ENCODE measurements around the gene ABI2. TPM values are rescaled to one million over a fixed set of nuclear protein-coding genes. Genes with fewer than 3 reads are reported as not detected.
A peak's percentile ranks its signal among the peaks of the same experiment; 100 is the strongest.

The ABI2 gene
- total RNA-seq, 2 donors from 2014 or later, result 40.1 to 48.9 TPM

- H3K36me3 Mint-ChIP-seq (ENCODE audit: insufficient read depth in 2 of 2), result no peaks in the 10 kb centered on the region
- H3K4me3 Mint-ChIP-seq, result no peak overlapping the region
- no peak for DNase-seq
- no peak overlapping the region for H3K27ac Mint-ChIP-seq
- H3K27me3 Mint-ChIP-seq (ENCODE audit: low read depth), result no peaks in the 10 kb centered on the region
- H3K9me3 Mint-ChIP-seq, result no peaks in the 10 kb centered on the region
- ATAC-seq (replicated peaks in 1 of 2), result no peak
- H3K4me1 Mint-ChIP-seq (ENCODE audit: low read depth), result peaks cover 10% of the 10 kb centered on the region
Observed at GRCh38 chr2:203444738-203445137, 116.5 kb downstream of the ABI2 start.

GRCh38 chr2:203446071-203446481, 117.9 kb downstream of the ABI2 start:
- no peak for DNase-seq
- Mint-ChIP-seq H3K4me1 (ENCODE audit: low read depth) (peaks cover 10% of the 10 kb centered on the region), H3K9me3 (no peaks in the 10 kb centered on the region), H3K4me3 (no peak overlapping the region), H3K36me3 (ENCODE audit: insufficient read depth in 2 of 2) (no peaks in the 10 kb centered on the region), H3K27me3 (ENCODE audit: low read depth) (no peaks in the 10 kb centered on the region), H3K27ac (no peak overlapping the region)
- ATAC-seq (replicated peaks in 1 of 2), result peak; percentile 20 to 58

- DNase-seq, result no peak
- H3K4me1 Mint-ChIP-seq (ENCODE audit: low read depth), result peaks cover 10% of the 10 kb centered on the region
- ATAC-seq (replicated peaks in 1 of 2), result no peak
- no peak overlapping the region for H3K4me3 Mint-ChIP-seq
- no peaks in the 10 kb centered on the region for H3K9me3 Mint-ChIP-seq
- no peaks in the 10 kb centered on the region for H3K36me3 Mint-ChIP-seq (ENCODE audit: insufficient read depth in 2 of 2)
- H3K27ac Mint-ChIP-seq, result no peak overlapping the region
- H3K27me3 Mint-ChIP-seq (ENCODE audit: low read depth), result no peaks in the 10 kb centered on the region
Observed at GRCh38 chr2:203446780-203447179, 118.6 kb downstream of the ABI2 start.

- H3K27ac Mint-ChIP-seq, result no peak overlapping the region
- H3K4me1 Mint-ChIP-seq (ENCODE audit: low read depth), result peaks cover 10% of the 10 kb centered on the region
Observed at GRCh38 chr2:203450561-203450960, 122.4 kb downstream of the ABI2 start.

GRCh38 chr2:203451011-203451410, 122.8 kb downstream of the ABI2 start:
- Mint-ChIP-seq H3K27me3 (ENCODE audit: low read depth) (no peaks in the 10 kb centered on the region), H3K27ac (no peak overlapping the region), H3K4me3 (no peak overlapping the region), H3K36me3 (ENCODE audit: insufficient read depth in 2 of 2) (no peaks in the 10 kb centered on the region), H3K4me1 (ENCODE audit: low read depth) (peaks cover 7% of the 10 kb centered on the region), H3K9me3 (no peaks in the 10 kb centered on the region)
- no peak for DNase-seq
- no peak for ATAC-seq (replicated peaks in 1 of 2)

More at GRCh38 chr2:203450561-203450960, 122.4 kb downstream of the ABI2 start:
- H3K27me3 Mint-ChIP-seq (ENCODE audit: low read depth), result no peaks in the 10 kb centered on the region
- H3K36me3 Mint-ChIP-seq (ENCODE audit: insufficient read depth in 2 of 2), result no peaks in the 10 kb centered on the region
- H3K4me3 Mint-ChIP-seq, result no peak overlapping the region
- DNase-seq, result no peak
- ATAC-seq (replicated peaks in 1 of 2), result no peak
- no peaks in the 10 kb centered on the region for H3K9me3 Mint-ChIP-seq

GRCh38 chr2:203451689-203452088, 123.5 kb downstream of the ABI2 start:
- no peak overlapping the region for H3K4me3 Mint-ChIP-seq
- no peaks in the 10 kb centered on the region for H3K27me3 Mint-ChIP-seq (ENCODE audit: low read depth)
- peaks cover under 1% of the 10 kb centered on the region for H3K4me1 Mint-ChIP-seq (ENCODE audit: low read depth)
- no peaks in the 10 kb centered on the region for H3K36me3 Mint-ChIP-seq (ENCODE audit: insufficient read depth in 2 of 2)
- no peak for DNase-seq
- H3K27ac Mint-ChIP-seq, result no peak overlapping the region
- ATAC-seq (replicated peaks in 1 of 2), result no peak
- no peaks in the 10 kb centered on the region for H3K9me3 Mint-ChIP-seq

- Mint-ChIP-seq H3K9me3 (no peaks in the 10 kb centered on the region), H3K4me3 (no peak overlapping the region), H3K27ac (no peak overlapping the region), H3K36me3 (ENCODE audit: insufficient read depth in 2 of 2) (no peaks in the 10 kb centered on the region), H3K27me3 (ENCODE audit: low read depth) (no peaks in the 10 kb centered on the region), H3K4me1 (ENCODE audit: low read depth) (no peaks in the 10 kb centered on the region)
- peak; percentile 45 to 53 for ATAC-seq (replicated peaks in 1 of 2)
- peak; percentile 19 to 34 for DNase-seq
Observed at GRCh38 chr2:203453858-203454451, 125.8 kb downstream of the ABI2 start.

- DNase-seq, result no peak
- Mint-ChIP-seq H3K9me3 (no peaks in the 10 kb centered on the region), H3K4me3 (no peak overlapping the region), H3K4me1 (ENCODE audit: low read depth) (no peaks in the 10 kb centered on the region), H3K27me3 (ENCODE audit: low read depth) (no peaks in the 10 kb centered on the region), H3K27ac (no peak overlapping the region), H3K36me3 (ENCODE audit: insufficient read depth in 2 of 2) (no peaks in the 10 kb centered on the region)
- ATAC-seq (replicated peaks in 1 of 2), result no peak
Observed at GRCh38 chr2:203455209-203455608, 127.0 kb downstream of the ABI2 start.

- H3K36me3 Mint-ChIP-seq (ENCODE audit: insufficient read depth in 2 of 2), result no peaks in the 10 kb centered on the region
- DNase-seq, result no peak
- ATAC-seq (replicated peaks in 1 of 2), result no peak
- no peaks in the 10 kb centered on the region for H3K4me1 Mint-ChIP-seq (ENCODE audit: low read depth)
- no peaks in the 10 kb centered on the region for H3K9me3 Mint-ChIP-seq
- H3K27ac Mint-ChIP-seq, result peak overlapping the region; percentile 19
- no peak overlapping the region for H3K4me3 Mint-ChIP-seq
- no peaks in the 10 kb centered on the region for H3K27me3 Mint-ChIP-seq (ENCODE audit: low read depth)
Observed at GRCh38 chr2:203461746-203462145, 133.6 kb downstream of the ABI2 start.

GRCh38 chr2:203462308-203462707, 134.1 kb downstream of the ABI2 start:
- Mint-ChIP-seq H3K9me3 (no peaks in the 10 kb centered on the region), H3K4me3 (no peak overlapping the region), H3K4me1 (ENCODE audit: low read depth) (no peaks in the 10 kb centered on the region), H3K36me3 (ENCODE audit: insufficient read depth in 2 of 2) (no peaks in the 10 kb centered on the region), H3K27me3 (ENCODE audit: low read depth) (no peaks in the 10 kb centered on the region), H3K27ac (no peak overlapping the region)
- ATAC-seq (replicated peaks in 1 of 2) (no peak), DNase-seq (no peak)

- ATAC-seq (replicated peaks in 1 of 2) (no peak), DNase-seq (no peak)
- no peaks in the 10 kb centered on the region for H3K9me3 Mint-ChIP-seq
- H3K36me3 Mint-ChIP-seq (ENCODE audit: insufficient read depth in 2 of 2), result no peaks in the 10 kb centered on the region
- H3K4me1 Mint-ChIP-seq (ENCODE audit: low read depth), result no peaks in the 10 kb centered on the region
- H3K4me3 Mint-ChIP-seq, result no peak overlapping the region
- no peaks in the 10 kb centered on the region for H3K27me3 Mint-ChIP-seq (ENCODE audit: low read depth)
- H3K27ac Mint-ChIP-seq, result no peak overlapping the region
Observed at GRCh38 chr2:203463266-203463678, 135.1 kb downstream of the ABI2 start.

- no peaks in the 10 kb centered on the region for H3K36me3 Mint-ChIP-seq (ENCODE audit: insufficient read depth in 2 of 2)
- H3K9me3 Mint-ChIP-seq, result no peaks in the 10 kb centered on the region
- H3K27me3 Mint-ChIP-seq (ENCODE audit: low read depth), result no peaks in the 10 kb centered on the region
- DNase-seq, result no peak
- ATAC-seq (replicated peaks in 1 of 2), result no peak
- no peaks in the 10 kb centered on the region for H3K4me1 Mint-ChIP-seq (ENCODE audit: low read depth)
- H3K27ac Mint-ChIP-seq, result no peak overlapping the region
- no peak overlapping the region for H3K4me3 Mint-ChIP-seq
Observed at GRCh38 chr2:203469546-203469945, 141.4 kb downstream of the ABI2 start.

- Mint-ChIP-seq H3K4me1 (ENCODE audit: low read depth) (no peaks in the 10 kb centered on the region), H3K36me3 (ENCODE audit: insufficient read depth in 2 of 2) (no peaks in the 10 kb centered on the region), H3K27me3 (ENCODE audit: low read depth) (no peaks in the 10 kb centered on the region), H3K4me3 (no peak overlapping the region), H3K27ac (no peak overlapping the region), H3K9me3 (no peaks in the 10 kb centered on the region)
- DNase-seq (no peak), ATAC-seq (replicated peaks in 1 of 2) (no peak)
Observed at GRCh38 chr2:203470371-203470770, 142.2 kb downstream of the ABI2 start.

- H3K4me3 Mint-ChIP-seq, result no peak overlapping the region
- H3K4me1 Mint-ChIP-seq (ENCODE audit: low read depth), result no peaks in the 10 kb centered on the region
- no peaks in the 10 kb centered on the region for H3K9me3 Mint-ChIP-seq
- ATAC-seq (replicated peaks in 1 of 2) (no peak), DNase-seq (no peak)
- no peaks in the 10 kb centered on the region for H3K27me3 Mint-ChIP-seq (ENCODE audit: low read depth)
- no peaks in the 10 kb centered on the region for H3K36me3 Mint-ChIP-seq (ENCODE audit: insufficient read depth in 2 of 2)
- H3K27ac Mint-ChIP-seq, result no peak overlapping the region
Observed at GRCh38 chr2:203471323-203471722, 143.1 kb downstream of the ABI2 start.
